Small intestine (tissue), 7 donors: Measurements from ENCODE around the gene OPCML. TPM values are rescaled to one million over a fixed set of nuclear protein-coding genes. Genes with fewer than 3 reads are reported as not detected.

ENCODE experiments used
- DNase-seq, 2 donors: peaks; one replicate each; pipeline versions ENCODE4 v3.0.0 to v3.0.0-alpha.2; 2013
- FAIRE-seq: peaks from 2 replicates; lab custom pipeline; 2012; peaks lifted over from hg19 to GRCh38; lab: Jason Lieb, UNC
- H3K27ac ChIP-seq, 3 donors: one replicate each; pipeline ENCODE4 v1.5.1; 2013; ENCODE audit warnings: low read length in 2 of 3, mild to moderate bottlenecking in 2 of 3, control low read depth in 1 of 3, inconsistent platforms in 1 of 3, low read depth in 1 of 3, moderate library complexity in 1 of 3
- H3K27me3 ChIP-seq, 3 donors: one replicate each; pipeline ENCODE4 v1.6.1; 2013; ENCODE audit warnings: low read length in 3 of 3, inconsistent platforms in 1 of 3; ENCODE audit not compliant: control insufficient read depth in 3 of 3, insufficient read depth in 3 of 3
- H3K36me3 ChIP-seq, 3 donors: one replicate each; pipeline ENCODE4 v1.6.1; 2013; ENCODE audit warnings: low read length in 3 of 3, inconsistent platforms in 1 of 3, low read depth in 1 of 3, mild to moderate bottlenecking in 1 of 3, moderate library complexity in 1 of 3; ENCODE audit not compliant: control insufficient read depth in 3 of 3, insufficient read depth in 2 of 3
- H3K4me1 ChIP-seq, 3 donors: one replicate each; pipeline ENCODE4 v1.6.1; 2013; ENCODE audit warnings: low read length in 2 of 3, inconsistent platforms in 1 of 3, low read depth in 1 of 3, mild to moderate bottlenecking in 1 of 3, moderate library complexity in 1 of 3; ENCODE audit not compliant: control insufficient read depth in 3 of 3, insufficient read depth in 2 of 3
- H3K4me3 ChIP-seq, 3 donors: one replicate each; pipeline ENCODE4 v1.5.1; 2013; ENCODE audit warnings: low read length in 3 of 3, control low read depth in 1 of 3, inconsistent platforms in 1 of 3, low read depth in 1 of 3, mild to moderate bottlenecking in 1 of 3, moderate library complexity in 1 of 3
- H3K9me3 ChIP-seq, 2 donors: one replicate each; pipeline ENCODE4 v1.6.1; 2013; ENCODE audit warnings: low read depth in 1 of 2, low read length in 1 of 2; ENCODE audit not compliant: control insufficient read depth in 2 of 2, insufficient read depth in 1 of 2
- WGBS, 3 donors: extraction: QIAGEN DNeasy Blood & Tissue Kit; methylation state at CpG; one replicate each; pipeline ENCODE4 v1.1.7; 2013; 5-methylcytosine and 5-hydroxymethylcytosine counted together
- polyA plus RNA-seq, 4 donors: library from polyadenylated mRNA; stranded (reverse) in 3 of 4; unstranded in 1 of 4; fragments of 200-250 nt in 3 of 4; fragments of 120-200 nt in 1 of 4; gene quantifications; one replicate each; pipeline versions ENCODE4 v1.2.1 to v1.2.3, GENCODE V29; 2013
- donor health status: healthy with polysubstance abuse.
- donor health status: control.
- donor health status: control.
- donor health status: Bipolar disorder and iron deficiency.
- donor health status: healthy.

The OPCML gene
- polyA plus RNA-seq, 4 donors: 0.16 to 2.0 TPM; not detected in 2

DNA sequence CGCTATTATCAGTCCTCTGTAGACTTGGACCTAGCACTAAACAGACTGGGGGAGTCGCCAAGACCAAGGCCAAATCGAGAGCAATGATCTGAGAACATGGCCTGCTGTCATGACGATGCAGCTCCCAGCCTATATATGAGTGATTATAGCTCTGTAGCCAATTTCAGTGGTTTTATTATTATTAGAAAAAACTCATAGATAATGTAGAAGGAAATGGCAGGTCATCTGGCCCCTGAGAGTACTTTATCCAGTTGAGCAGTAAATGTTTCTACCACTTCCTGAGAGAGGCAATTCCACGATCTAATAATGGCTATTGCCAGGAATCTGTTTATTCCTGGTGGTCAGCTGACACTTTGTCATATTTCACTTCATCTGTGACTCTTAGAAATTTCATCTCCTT, 666.7 kb downstream of the OPCML start:
- Histone ChIP-seq H3K9me3 (no peaks in the 10 kb centered on the region), H3K4me1 (no peaks in the 10 kb centered on the region), H3K4me3 (no peak overlapping the region), H3K27ac (no peak overlapping the region), H3K27me3 (no peaks in the 10 kb centered on the region), H3K36me3 (no peaks in the 10 kb centered on the region)
- FAIRE-seq (no peak), DNase-seq (no peak)
- WGBS, 3 donors: 58 to 65% (median 62%) methylated on average over 5 of the region's 5 CpGs

DNA sequence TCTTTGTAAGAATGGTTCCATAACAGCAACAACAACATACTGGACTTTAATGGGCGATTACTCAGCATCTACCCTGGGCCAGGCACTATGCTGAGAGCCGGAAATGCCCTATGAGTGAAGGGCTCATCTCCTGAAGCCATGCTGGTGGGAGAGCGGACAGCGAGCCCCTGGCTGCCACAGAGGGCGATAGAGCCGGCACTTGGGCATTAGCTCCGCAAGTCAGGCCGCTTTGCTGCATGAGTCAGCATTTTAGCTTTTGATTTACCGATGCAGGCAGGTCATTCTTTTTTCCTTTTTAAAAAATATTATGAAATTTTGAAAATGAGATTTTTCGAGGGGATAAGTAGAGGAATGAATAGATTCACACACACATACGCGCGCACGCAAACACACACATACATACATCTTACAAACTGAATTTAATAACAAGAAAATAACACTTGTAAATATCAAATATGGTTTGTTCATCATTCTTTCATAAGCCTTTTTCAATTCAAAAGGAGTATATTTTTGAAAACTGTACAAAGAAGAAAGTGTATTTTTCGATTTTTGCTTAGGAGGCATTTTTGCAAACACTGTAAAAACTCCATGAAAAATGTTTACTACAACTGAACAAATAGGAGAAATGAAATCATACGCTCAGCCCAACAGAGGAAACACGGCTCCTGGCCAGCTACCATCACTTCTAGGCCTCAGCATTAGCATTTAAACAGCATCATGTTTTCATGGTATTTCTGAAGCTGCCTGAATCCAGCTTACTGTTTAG, 667.3 kb downstream of the OPCML start:
- H3K9me3 ChIP-seq: no peaks in the 10 kb centered on the region
- H3K4me3 ChIP-seq: no peak overlapping the region
- H3K4me1 ChIP-seq: no peaks in the 10 kb centered on the region
- no peak for DNase-seq
- FAIRE-seq: no peak
- no peaks in the 10 kb centered on the region for H3K27me3 ChIP-seq
- H3K27ac ChIP-seq: no peak overlapping the region
- no peaks in the 10 kb centered on the region for H3K36me3 ChIP-seq
- WGBS, 3 donors: 85 to 88% (median 86%) methylated on average over 17 of the region's 17 CpGs

DNA sequence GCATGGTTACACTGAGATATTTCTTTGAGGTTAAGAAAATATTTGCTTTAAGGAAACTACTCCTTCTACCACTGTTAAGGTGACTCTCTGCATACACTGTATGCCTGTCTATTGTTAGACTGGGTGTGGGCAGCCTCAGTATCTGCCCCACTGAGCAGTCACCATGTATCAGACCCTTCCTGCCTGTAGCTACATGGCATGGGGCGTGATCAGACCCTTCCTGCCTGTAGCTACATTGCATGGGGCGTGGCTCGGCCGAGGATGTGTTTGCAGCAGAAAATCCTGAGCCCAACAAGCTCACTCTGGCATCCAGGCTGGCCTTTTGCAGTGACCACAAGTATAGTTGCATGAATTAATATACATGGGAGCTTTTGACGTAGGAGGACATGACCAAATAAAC, 669.4 kb downstream of the OPCML start:
- Histone ChIP-seq H3K9me3 (no peaks in the 10 kb centered on the region), H3K36me3 (no peaks in the 10 kb centered on the region), H3K27me3 (no peaks in the 10 kb centered on the region), H3K27ac (no peak overlapping the region), H3K4me3 (no peak overlapping the region), H3K4me1 (no peaks in the 10 kb centered on the region)
- no peak for DNase-seq
- 60 to 81% (median 77%) methylated on average over 5 of the region's 5 CpGs for WGBS, 3 donors
- no peak for FAIRE-seq

DNA sequence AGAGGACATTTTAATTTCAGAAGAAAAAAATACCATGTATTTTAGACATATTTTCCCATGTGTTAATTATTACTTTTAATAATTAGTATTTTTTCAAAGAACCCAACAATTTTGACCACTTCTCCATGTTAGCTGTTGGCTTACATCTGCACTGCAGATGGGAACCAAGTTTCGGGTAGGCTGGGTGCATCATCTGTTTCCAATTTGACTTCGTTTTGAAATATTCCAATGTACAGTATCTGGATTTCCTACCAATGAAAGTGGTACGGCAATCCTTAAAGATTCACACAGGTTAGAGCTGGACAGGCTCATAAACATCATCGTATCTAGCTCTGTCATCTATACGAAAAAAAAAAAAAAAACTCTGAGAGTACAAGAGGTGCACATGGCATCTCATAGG, 670.2 kb downstream of the OPCML start:
- no peaks in the 10 kb centered on the region for H3K27me3 ChIP-seq
- FAIRE-seq (no peak), DNase-seq (no peak)
- 84 to 91% (median 86%) methylated on average over 5 of the region's 5 CpGs for WGBS, 3 donors
- H3K4me3 ChIP-seq: no peak overlapping the region
- H3K9me3 ChIP-seq: no peaks in the 10 kb centered on the region
- no peaks in the 10 kb centered on the region for H3K4me1 ChIP-seq
- no peaks in the 10 kb centered on the region for H3K36me3 ChIP-seq
- no peak overlapping the region for H3K27ac ChIP-seq

DNA sequence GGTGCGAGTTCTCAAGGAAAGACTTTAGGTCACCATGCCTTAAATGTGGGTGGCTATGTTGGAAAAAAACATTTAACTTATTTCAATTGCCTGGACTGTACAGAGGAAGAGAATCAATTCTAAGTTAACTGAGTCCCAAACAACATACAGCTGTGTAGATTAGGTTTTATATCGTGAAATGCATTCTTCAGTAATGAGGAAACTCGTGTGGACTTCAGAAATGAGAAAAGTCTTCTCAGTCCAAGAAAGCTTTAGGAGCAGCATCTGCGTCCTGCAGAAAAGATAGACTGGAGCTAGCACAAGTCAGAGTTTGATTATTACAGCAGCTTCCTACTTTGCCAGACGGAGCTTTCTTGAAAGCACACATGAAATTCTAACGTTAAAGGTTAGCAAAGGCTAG, 673.0 kb downstream of the OPCML start:
- DNase-seq: no peak
- Histone ChIP-seq H3K36me3 (no peaks in the 10 kb centered on the region), H3K27me3 (peaks cover 0 to 3% (median 0%) of the 10 kb centered on the region in 3 donors), H3K9me3 (no peaks in the 10 kb centered on the region), H3K4me3 (no peak overlapping the region), H3K27ac (no peak overlapping the region), H3K4me1 (no peaks in the 10 kb centered on the region)
- FAIRE-seq: no peak
- 70 to 77% (median 74%) methylated on average over 6 of the region's 6 CpGs for WGBS, 3 donors

DNA sequence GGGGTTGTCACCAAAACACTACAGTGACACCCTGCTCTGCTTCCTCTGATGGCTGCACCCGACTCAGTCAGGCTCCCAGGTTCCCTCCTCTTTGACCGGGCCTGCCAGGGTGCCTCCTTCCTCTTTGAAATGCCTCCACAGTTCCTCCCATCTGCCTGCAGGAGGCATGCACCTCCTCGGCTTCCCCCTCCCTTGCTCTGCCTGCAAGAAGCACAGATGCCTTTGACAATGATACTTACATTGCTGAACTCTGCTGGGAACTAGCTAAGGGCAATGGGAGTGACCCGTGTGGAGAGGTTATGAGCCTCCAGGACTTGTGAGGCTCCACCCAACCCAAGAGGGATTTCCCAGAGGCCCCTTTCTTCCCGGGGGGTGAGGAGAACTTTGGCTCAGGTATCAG, 674.1 kb downstream of the OPCML start:
- H3K4me3 ChIP-seq: no peak overlapping the region
- peaks cover 0 to 3% (median 0%) of the 10 kb centered on the region in 3 donors for H3K27me3 ChIP-seq
- 4 to 13% (median 6%) methylated on average over 5 of the region's 5 CpGs for WGBS, 3 donors
- H3K27ac ChIP-seq: no peak overlapping the region
- FAIRE-seq (no peak), DNase-seq (peak in 1 of 2 donors; percentile 32)
- no peaks in the 10 kb centered on the region for H3K4me1 ChIP-seq
- H3K9me3 ChIP-seq: no peaks in the 10 kb centered on the region
- no peaks in the 10 kb centered on the region for H3K36me3 ChIP-seq

DNA sequence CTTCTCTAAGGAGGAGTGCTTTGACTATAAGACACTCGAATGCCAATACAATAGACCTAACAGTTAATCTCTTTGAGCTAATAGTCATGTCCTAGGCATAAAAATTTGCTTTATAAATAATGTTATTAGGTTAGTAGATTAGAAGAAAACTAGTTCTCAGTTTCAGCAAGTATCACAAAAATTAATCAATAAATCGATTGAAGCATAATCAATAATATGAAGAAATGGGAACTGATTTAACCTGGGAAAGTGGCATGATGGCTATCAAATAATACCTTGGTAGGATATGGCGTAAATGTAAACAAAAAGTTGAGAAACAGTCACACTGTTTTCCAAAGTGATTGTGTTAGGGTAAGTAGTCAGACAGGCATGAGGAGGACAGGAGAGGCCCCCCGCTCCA, 676.3 kb downstream of the OPCML start:
- Histone ChIP-seq H3K27ac (no peak overlapping the region), H3K36me3 (no peaks in the 10 kb centered on the region), H3K9me3 (no peaks in the 10 kb centered on the region), H3K4me3 (no peak overlapping the region), H3K4me1 (no peaks in the 10 kb centered on the region), H3K27me3 (peaks cover 0 to 3% (median 0%) of the 10 kb centered on the region in 3 donors)
- WGBS, 3 donors: 79 to 89% (median 89%) methylated on average over 4 of the region's 4 CpGs
- FAIRE-seq: no peak
- DNase-seq: no peak

DNA sequence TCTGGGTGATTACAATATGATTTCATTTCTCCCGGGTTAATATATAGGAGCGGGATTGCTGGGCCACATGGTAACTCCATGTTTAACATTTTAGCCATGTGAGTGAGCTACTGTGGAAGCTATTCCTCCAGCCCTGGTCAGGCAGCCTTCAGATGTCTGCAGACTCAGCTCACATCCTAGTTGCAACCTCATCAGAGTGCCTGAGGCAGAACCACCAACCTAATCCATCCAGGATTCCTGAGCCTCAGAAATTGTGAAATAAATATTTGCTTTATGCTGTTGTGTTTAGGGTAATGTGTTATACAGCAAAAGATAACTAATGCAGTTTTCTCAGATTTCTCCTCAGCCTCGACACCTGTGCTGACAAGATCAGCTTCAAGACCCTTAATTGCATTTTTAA, 676.8 kb downstream of the OPCML start:
- 84 to 91% (median 91%) methylated on average over 3 of the region's 3 CpGs for WGBS, 3 donors

DNA sequence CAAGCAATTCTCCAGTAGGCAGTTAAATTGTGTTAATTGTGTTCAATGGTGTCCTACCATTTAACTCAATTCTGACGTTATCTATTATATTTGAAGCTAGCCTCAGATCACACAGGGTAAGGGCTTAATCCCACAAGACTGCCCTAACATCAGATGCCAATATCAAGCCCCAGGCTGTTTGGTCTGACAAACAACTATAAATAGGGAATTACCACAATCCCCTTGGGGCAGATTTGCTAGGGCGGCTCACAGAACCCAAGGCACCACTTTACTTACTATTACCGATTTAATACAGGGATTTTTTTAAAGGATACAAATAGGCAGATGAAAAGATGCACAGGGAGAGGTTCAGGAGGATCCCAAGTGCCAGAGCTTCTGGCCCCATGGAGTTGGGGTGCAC, 678.4 kb downstream of the OPCML start:
- no peak for FAIRE-seq

More for the DNA sequence above, 676.8 kb downstream of the OPCML start:
- no peaks in the 10 kb centered on the region for H3K36me3 ChIP-seq
- no peak overlapping the region for H3K27ac ChIP-seq
- no peak overlapping the region for H3K4me3 ChIP-seq
- H3K27me3 ChIP-seq: peaks cover 0 to 3% (median 0%) of the 10 kb centered on the region in 3 donors
- FAIRE-seq (no peak), DNase-seq (no peak)
- no peaks in the 10 kb centered on the region for H3K4me1 ChIP-seq
- H3K9me3 ChIP-seq: no peaks in the 10 kb centered on the region

More for the DNA sequence above, 678.4 kb downstream of the OPCML start:
- H3K4me3 ChIP-seq: no peak overlapping the region
- WGBS, 3 donors: 87 to 92% (median 87%) methylated on average over 3 of the region's 3 CpGs
- H3K9me3 ChIP-seq: no peaks in the 10 kb centered on the region
- H3K36me3 ChIP-seq: no peaks in the 10 kb centered on the region
- DNase-seq: no peak
- no peak overlapping the region for H3K27ac ChIP-seq
- H3K4me1 ChIP-seq: no peaks in the 10 kb centered on the region
- H3K27me3 ChIP-seq: peaks cover 0 to 3% (median 0%) of the 10 kb centered on the region in 3 donors
